HepG2 (cell line): ENCODE measurements around the gene GATC. TPM values are rescaled to one million over a fixed set of nuclear protein-coding genes. Genes with fewer than 3 reads are reported as not detected.

Experiments used
- ATAC-seq: fragments of 200-7000 bp; cut with Tn5 transposase; 3 replicates; pipeline ENCODE4 v1.9.1; 2020; ENCODE audit warnings: mild to moderate bottlenecking, moderate library complexity
- BruUV-seq: library from RNA; stranded (reverse); fragments of 400-500 nt; replicated peaks from 2 replicates; lab custom pipeline; 2021; lab: Mats Ljungman, UMichigan
- CTCF ChIA-PET: fragments of 300-600 bp; formaldehyde crosslinking; extraction: SDS; loops from one replicate; lab custom pipeline; 2021; ENCODE audit warnings: low total read pairs, inconsistent platforms, low intra/inter-chr PET ratio; lab: Yijun Ruan, JAX
- POLR2A ChIA-PET: fragments of 350-600 bp; sonication (Branson Sonifier 250); formaldehyde crosslinking; loops from one replicate; lab custom pipeline; 2020; ENCODE audit warnings: antibody characterized with exemption, inconsistent platforms; lab: Yijun Ruan, JAX
- DNase-seq: peaks from one replicate; pipeline ENCODE4 v3.0.0-alpha.2; 2015; ENCODE audit warnings: low spot score
- FAIRE-seq: peaks from 3 replicates; lab custom pipeline; 2011; peaks lifted over from hg19 to GRCh38; lab: Jason Lieb, UNC
- H2AFZ ChIP-seq: one replicate; pipeline ENCODE4 v1.6.1; 2011; ENCODE audit warnings: low read length, inconsistent platforms
- H3K27ac ChIP-seq: fragments of 300-600 bp; 3 replicates; pipeline ENCODE4 v1.8.0; 2011; ENCODE audit warnings: mixed run types, mild to moderate bottlenecking, mixed read lengths, low read length, inconsistent platforms; ENCODE audit not compliant: insufficient read depth; ENCODE audit errors: extremely low read length
- H3K27me3 ChIP-seq, 2 experiments: fragments of 200-600 bp in 1 of 2; 2 replicates in 1 of 2; 3 replicates in 1 of 2; pipeline versions ENCODE4 v1.6.0 to v1.8.0; 2011; ENCODE audit warnings: low read length in 2 of 2, mild to moderate bottlenecking in 2 of 2, moderate library complexity in 2 of 2, inconsistent platforms in 1 of 2; ENCODE audit not compliant: insufficient read depth in 2 of 2, control insufficient read depth in 1 of 2
- H3K36me3 ChIP-seq, 2 experiments: fragments of 200-600 bp in 1 of 2; replicated peaks in 1 of 2; 2 replicates in 1 of 2; 3 replicates in 1 of 2; pipeline versions ENCODE4 v1.5.1 to v1.8.0; 2011; ENCODE audit warnings: low read length in 2 of 2, inconsistent platforms in 1 of 2; ENCODE audit not compliant: insufficient read depth in 2 of 2, control insufficient read depth in 1 of 2
- H3K4me1 ChIP-seq: 2 replicates; pipeline ENCODE4 v1.5.1; 2012; ENCODE audit warnings: low read length, inconsistent platforms; ENCODE audit not compliant: insufficient read depth
- H3K4me2 ChIP-seq: 2 replicates; pipeline ENCODE4 v1.6.0; 2011; ENCODE audit warnings: low read depth, low read length, inconsistent platforms
- H3K4me3 ChIP-seq, 3 experiments: fragments of 200-600 bp in 1 of 3; sonication (generic), shearing (Covaris generic) in 1 of 3; replicated peaks in 1 of 3; 2 replicates each; pipeline ENCODE4 v1.5.1; 2011 to 2016; ENCODE audit warnings: low read length in 3 of 3, inconsistent platforms in 2 of 3, low read depth in 2 of 3, mild to moderate bottlenecking in 2 of 3, control low read depth in 1 of 3, mixed read lengths in 1 of 3; ENCODE audit not compliant: insufficient read depth in 1 of 3
- H3K79me2 ChIP-seq: one replicate; pipeline ENCODE4 v1.6.1; 2011; ENCODE audit warnings: low read length, inconsistent platforms; ENCODE audit not compliant: insufficient read depth
- H3K9ac ChIP-seq: 2 replicates; pipeline ENCODE4 v1.6.0; 2011; ENCODE audit warnings: mild to moderate bottlenecking, low read depth, low read length, inconsistent platforms; ENCODE audit not compliant: insufficient read depth
- H3K9me3 ChIP-seq: 2 replicates; pipeline ENCODE4 v1.5.1; 2012; ENCODE audit warnings: mild to moderate bottlenecking, low read length
- H4K20me1 ChIP-seq: 2 replicates; pipeline ENCODE4 v1.6.0; 2011; ENCODE audit warnings: inconsistent platforms, mild to moderate bottlenecking, low read length, moderate library complexity; ENCODE audit not compliant: insufficient read depth
- SNAI1 ChIP-seq: sonication (generic); formaldehyde crosslinking; IDR thresholded peaks from 2 replicates; pipeline ENCODE4 v1.5.0; 2020; ENCODE audit warnings: mild to moderate bottlenecking, missing genetic modification reagents, borderline replicate concordance
- ZEB1 ChIP-seq: IDR thresholded peaks from 2 replicates; pipeline ENCODE4 v1.6.1; 2012; ENCODE audit warnings: mild to moderate bottlenecking, low read depth, inconsistent platforms; ENCODE audit not compliant: insufficient replicate concordance
- in situ Hi-C: cut with HindIII; loops from 2 replicates; pipeline ENCODE4 v1.10.0; 2017; ENCODE audit warnings: low pct_unique_long_range_greater_than_20kb; ENCODE audit not compliant: extremely low pct_ligation_motif_present
- intact Hi-C: fragments of 100-400 bp; cut with micrococcal nuclease; formaldehyde crosslinking; loops from one replicate; pipeline ENCODE4 v1.10.0; 2022; ENCODE audit not compliant: unreplicated experiment
- polyA plus RNA-seq, 8 experiments: library from polyadenylated mRNA; depleted of rRNA in 3 of 8; stranded (reverse) in 7 of 8; unstranded in 1 of 8; fragments of >200 nt; fragmentation: Illumina TruSeq in 4 of 8; extraction: Trizol in 4 of 8; gene quantifications; 2 replicates each; pipeline versions ENCODE4 v1.2.1 to v1.2.3, GENCODE V29; 2011 to 2016; ENCODE audit warnings: low read depth in 4 of 8, missing spikeins in 1 of 8, mixed read lengths in 1 of 8; ENCODE audit not compliant: insufficient read depth in 1 of 8
- total RNA-seq, 5 experiments: library from RNA; depleted of rRNA; stranded (reverse); fragments of >200 nt; fragmentation: Illumina TruSeq; extraction: Trizol; gene quantifications; 2 replicates each; pipeline ENCODE4 v1.2.3, GENCODE V29; 2016; ENCODE audit warnings: low read depth in 1 of 5
- TF ChIP-seq, protein P1 (sequence below): sonication (generic); formaldehyde crosslinking; conservative IDR thresholded peaks from 2 replicates; pipeline ENCODE4 v1.4.0; 2020; ENCODE audit warnings: missing genetic modification reagents
- TF ChIP-seq, protein P2 (sequence below): sonication (generic); formaldehyde crosslinking; IDR thresholded peaks from 2 replicates; pipeline ENCODE4 v1.5.0; 2020; ENCODE audit warnings: missing genetic modification reagents
- TF ChIP-seq, protein P3 (sequence below): sonication (generic); formaldehyde crosslinking; IDR thresholded peaks from 2 replicates; pipeline ENCODE4 v1.8.0; 2022; ENCODE audit warnings: missing genetic modification reagents, mild to moderate bottlenecking, inconsistent platforms, borderline replicate concordance
- TF ChIP-seq, protein P4 (sequence below), 2 experiments: sonication (generic) in 1 of 2; formaldehyde crosslinking in 1 of 2; IDR thresholded peaks; 2 replicates each; pipeline versions ENCODE4 v1.4.0 to v1.6.1; 2018 to 2020; ENCODE audit warnings: missing genetic modification reagents in 2 of 2, borderline replicate concordance in 1 of 2, low read depth in 1 of 2, mild to moderate bottlenecking in 1 of 2, missing biosample characterization in 1 of 2

GATC gene
- total and polyA plus RNA-seq, 2 of the 13 experiments (the other 11 are each of a cell fraction or from before 2014, with no cell fraction given) = 17.7 to 29.7 TPM

DNA sequence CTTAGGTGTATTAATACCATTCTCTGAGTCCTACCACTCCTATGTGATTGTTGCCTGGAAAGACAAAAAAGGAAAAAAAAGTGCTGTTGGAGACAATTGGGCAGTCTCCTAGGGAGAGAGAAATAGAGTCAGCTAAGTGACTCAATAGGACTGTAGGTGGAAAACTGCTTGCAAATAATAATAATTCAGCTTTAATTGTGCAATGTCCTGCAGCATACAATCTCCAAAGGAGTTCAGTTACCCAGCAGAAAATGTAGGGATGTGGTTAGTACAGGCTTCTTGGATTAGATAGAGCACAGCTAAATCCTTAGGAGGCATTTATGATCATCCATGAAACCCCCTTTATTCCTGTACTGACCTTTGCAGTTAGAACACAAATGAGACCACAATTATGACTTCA lies 26.3 kb downstream of the GATC start:
- in situ Hi-C loops = no loop called here
- FAIRE-seq (no peak), ATAC-seq (no peak), DNase-seq (no peak)
- Histone ChIP-seq H3K27me3 (no peaks in the 10 kb centered on the region; a peak in 1 of 5 replicates), H3K4me1 (peaks cover 47% of the 10 kb centered on the region), H4K20me1 (peaks cover 13% of the 10 kb centered on the region; the same call in 1 of the 2 replicates), H3K9ac (no peak overlapping the region), H3K79me2 (peaks cover 22% of the 10 kb centered on the region), H3K36me3 (0 out of 5 replicates have a peak, but pooled peaks cover 0 to 2% of the 10 kb centered on the region in 2 experiments), H2AFZ (no peak overlapping the region), H3K27ac (no peak overlapping the region), H3K9me3 (no peaks in the 10 kb centered on the region), H3K4me2 (no peak overlapping the region), H3K4me3 (no peak overlapping the region)
- BruUV-seq = TSS peak; percentile 41
- intact Hi-C loops = no loop called here
- ChIA-PET CTCF (no interaction called here), POLR2A (no interaction called here)
- TF ChIP-seq, protein P1, sequence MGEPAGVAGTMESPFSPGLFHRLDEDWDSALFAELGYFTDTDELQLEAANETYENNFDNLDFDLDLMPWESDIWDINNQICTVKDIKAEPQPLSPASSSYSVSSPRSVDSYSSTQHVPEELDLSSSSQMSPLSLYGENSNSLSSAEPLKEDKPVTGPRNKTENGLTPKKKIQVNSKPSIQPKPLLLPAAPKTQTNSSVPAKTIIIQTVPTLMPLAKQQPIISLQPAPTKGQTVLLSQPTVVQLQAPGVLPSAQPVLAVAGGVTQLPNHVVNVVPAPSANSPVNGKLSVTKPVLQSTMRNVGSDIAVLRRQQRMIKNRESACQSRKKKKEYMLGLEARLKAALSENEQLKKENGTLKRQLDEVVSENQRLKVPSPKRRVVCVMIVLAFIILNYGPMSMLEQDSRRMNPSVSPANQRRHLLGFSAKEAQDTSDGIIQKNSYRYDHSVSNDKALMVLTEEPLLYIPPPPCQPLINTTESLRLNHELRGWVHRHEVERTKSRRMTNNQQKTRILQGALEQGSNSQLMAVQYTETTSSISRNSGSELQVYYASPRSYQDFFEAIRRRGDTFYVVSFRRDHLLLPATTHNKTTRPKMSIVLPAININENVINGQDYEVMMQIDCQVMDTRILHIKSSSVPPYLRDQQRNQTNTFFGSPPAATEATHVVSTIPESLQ = no peak
- TF ChIP-seq, protein P2, sequence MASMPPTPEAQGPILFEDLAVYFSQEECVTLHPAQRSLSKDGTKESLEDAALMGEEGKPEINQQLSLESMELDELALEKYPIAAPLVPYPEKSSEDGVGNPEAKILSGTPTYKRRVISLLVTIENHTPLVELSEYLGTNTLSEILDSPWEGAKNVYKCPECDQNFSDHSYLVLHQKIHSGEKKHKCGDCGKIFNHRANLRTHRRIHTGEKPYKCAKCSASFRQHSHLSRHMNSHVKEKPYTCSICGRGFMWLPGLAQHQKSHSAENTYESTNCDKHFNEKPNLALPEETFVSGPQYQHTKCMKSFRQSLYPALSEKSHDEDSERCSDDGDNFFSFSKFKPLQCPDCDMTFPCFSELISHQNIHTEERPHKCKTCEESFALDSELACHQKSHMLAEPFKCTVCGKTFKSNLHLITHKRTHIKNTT (CRISPR knock-in tag) = no peak
- no peak for TF ChIP-seq ZEB1
- TF ChIP-seq, protein P3, sequence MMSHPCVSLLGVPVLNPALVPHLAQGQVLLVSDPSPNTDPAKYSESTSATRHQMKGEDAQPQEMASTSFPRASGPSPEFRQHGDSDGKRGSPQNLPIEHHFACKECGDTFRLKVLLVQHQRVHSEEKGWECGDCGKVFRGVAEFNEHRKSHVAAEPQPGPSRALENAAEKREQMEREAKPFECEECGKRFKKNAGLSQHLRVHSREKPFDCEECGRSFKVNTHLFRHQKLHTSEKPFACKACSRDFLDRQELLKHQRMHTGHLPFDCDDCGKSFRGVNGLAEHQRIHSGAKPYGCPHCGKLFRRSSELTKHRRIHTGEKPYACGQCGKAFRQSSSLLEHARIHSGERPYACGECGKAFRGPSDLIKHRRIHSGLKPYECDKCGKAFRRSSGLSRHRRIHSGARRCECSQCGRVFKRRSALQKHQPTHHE (CRISPR knock-in tag) = no peak
- TF ChIP-seq, protein P4, sequence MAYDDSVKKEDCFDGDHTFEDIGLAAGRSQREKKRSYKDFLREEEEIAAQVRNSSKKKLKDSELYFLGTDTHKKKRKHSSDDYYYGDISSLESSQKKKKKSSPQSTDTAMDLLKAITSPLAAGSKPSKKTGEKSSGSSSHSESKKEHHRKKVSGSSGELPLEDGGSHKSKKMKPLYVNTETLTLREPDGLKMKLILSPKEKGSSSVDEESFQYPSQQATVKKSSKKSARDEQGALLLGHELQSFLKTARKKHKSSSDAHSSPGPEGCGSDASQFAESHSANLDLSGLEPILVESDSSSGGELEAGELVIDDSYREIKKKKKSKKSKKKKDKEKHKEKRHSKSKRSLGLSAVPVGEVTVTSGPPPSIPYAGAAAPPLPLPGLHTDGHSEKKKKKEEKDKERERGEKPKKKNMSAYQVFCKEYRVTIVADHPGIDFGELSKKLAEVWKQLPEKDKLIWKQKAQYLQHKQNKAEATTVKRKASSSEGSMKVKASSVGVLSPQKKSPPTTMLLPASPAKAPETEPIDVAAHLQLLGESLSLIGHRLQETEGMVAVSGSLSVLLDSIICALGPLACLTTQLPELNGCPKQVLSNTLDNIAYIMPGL (CRISPR knock-in tag; IDR thresholded peaks at IDR 0.05; ENCODE audit: borderline replicate concordance in 1 of 2, low read depth in 1 of 2) = no peak
- TF ChIP-seq SNAI1 (CRISPR knock-in tag) = no peak
